Uterus (tissue), 2 donors: ENCODE results near the gene BCKDK.

Experiments used
- POLR2A ChIP-seq, 2 donors: fragments of 450-650 bp; IDR thresholded peaks; one replicate each; pipeline ENCODE4 v1.6.1; 2016; ENCODE audit warnings: antibody characterized with exemption in 2 of 2, mild to moderate bottlenecking in 1 of 2, moderate library complexity in 1 of 2
- TF ChIP-seq, protein P1 (sequence below), 4 experiments: fragments of 200-600 bp in 2 of 4; fragments of 450-650 bp in 2 of 4; sonication (generic) in 2 of 4; IDR thresholded peaks; one replicate each; pipeline ENCODE4 v1.5.1; 2016 to 2019; ENCODE audit warnings: antibody characterized with exemption in 4 of 4, mild to moderate bottlenecking in 2 of 4, moderate library complexity in 1 of 4

DNA sequence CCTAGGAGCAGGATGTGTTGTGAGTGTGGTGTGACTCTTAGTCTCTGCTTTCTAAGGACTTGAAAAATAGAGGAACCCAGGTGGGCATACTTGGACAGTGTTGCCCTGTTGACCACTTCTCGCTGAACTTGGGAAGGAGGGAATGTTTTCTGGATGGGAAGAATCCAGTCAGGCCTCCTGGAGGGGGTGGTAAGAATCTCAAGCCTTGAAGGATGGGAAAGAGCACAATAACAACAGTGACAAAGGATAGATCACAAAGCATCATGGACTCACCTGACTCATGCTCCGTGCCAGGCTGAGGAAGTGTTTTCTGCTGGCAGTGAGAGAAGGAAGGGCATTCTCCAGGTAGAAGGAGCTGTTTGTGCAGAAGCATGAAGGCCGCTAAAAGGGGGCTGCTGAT is 17.7 kb downstream of the BCKDK start:
- TF ChIP-seq, protein P1, sequence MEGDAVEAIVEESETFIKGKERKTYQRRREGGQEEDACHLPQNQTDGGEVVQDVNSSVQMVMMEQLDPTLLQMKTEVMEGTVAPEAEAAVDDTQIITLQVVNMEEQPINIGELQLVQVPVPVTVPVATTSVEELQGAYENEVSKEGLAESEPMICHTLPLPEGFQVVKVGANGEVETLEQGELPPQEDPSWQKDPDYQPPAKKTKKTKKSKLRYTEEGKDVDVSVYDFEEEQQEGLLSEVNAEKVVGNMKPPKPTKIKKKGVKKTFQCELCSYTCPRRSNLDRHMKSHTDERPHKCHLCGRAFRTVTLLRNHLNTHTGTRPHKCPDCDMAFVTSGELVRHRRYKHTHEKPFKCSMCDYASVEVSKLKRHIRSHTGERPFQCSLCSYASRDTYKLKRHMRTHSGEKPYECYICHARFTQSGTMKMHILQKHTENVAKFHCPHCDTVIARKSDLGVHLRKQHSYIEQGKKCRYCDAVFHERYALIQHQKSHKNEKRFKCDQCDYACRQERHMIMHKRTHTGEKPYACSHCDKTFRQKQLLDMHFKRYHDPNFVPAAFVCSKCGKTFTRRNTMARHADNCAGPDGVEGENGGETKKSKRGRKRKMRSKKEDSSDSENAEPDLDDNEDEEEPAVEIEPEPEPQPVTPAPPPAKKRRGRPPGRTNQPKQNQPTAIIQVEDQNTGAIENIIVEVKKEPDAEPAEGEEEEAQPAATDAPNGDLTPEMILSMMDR (IDR thresholded peaks at IDR 0.05) = no peak
- no peak for TF ChIP-seq POLR2A (IDR thresholded peaks at IDR 0.05)
